Testis (tissue), 3 donors: ENCODE measurements around the gene CCHCR1. TPM values are rescaled to one million over a fixed set of nuclear protein-coding genes. Genes with fewer than 3 reads are reported as not detected.

ENCODE experiments used
- DNase-seq: peaks from one replicate; pipeline ENCODE4 v3.0.0-alpha.2; 2019
- H3K27ac ChIP-seq, 2 donors: fragments of 200-600 bp; sonication (generic); one replicate each; pipeline ENCODE4 v1.5.1; 2019
- H3K27me3 ChIP-seq: fragments of 200-600 bp; sonication (generic); one replicate; pipeline ENCODE4 v1.5.1; 2019
- H3K36me3 ChIP-seq: fragments of 200-600 bp; sonication (generic); one replicate; pipeline ENCODE4 v1.5.1; 2017; ENCODE audit warnings: low read depth; ENCODE audit errors: missing control alignments
- H3K4me1 ChIP-seq: fragments of 200-600 bp; sonication (generic); one replicate; pipeline ENCODE4 v1.5.1; 2019
- H3K4me3 ChIP-seq, 2 donors: fragments of 200-600 bp; sonication (generic); one replicate each; pipeline ENCODE4 v1.5.1; 2017 to 2019
- H3K9me3 ChIP-seq: fragments of 200-600 bp; sonication (generic); one replicate; pipeline ENCODE4 v1.5.1; 2017
- POLR2A ChIP-seq: fragments of 450-650 bp; IDR thresholded peaks from one replicate; pipeline ENCODE4 v1.6.1; 2017; ENCODE audit warnings: antibody characterized with exemption, mild to moderate bottlenecking, moderate library complexity
- WGBS, 2 donors: methylation state at CpG; one replicate each; pipeline ENCODE4 v1.1.5; 2018; 5-methylcytosine and 5-hydroxymethylcytosine counted together
- intact Hi-C: fragments of 100-400 bp; cut with DNase I; formaldehyde crosslinking; loops from one replicate; pipeline ENCODE4 v1.15.1; 2023; ENCODE audit warnings: low total_unique reads
- polyA plus RNA-seq: library from polyadenylated mRNA; stranded (reverse); fragments of 350-450 nt; fragmentation: Illumina TruSeq; extraction: RNeasy Lipid Tissue Mini Kit (QIAGEN cat#74804); gene quantifications from one replicate; pipeline ENCODE4 v1.2.3, GENCODE V29; 2014; ENCODE audit warnings: low read depth, low replicate concordance; ENCODE audit not compliant: insufficient read depth
- total RNA-seq, 2 donors: library from RNA; depleted of rRNA; stranded (reverse); fragments of >200 nt; gene quantifications; one replicate each; pipeline ENCODE4 v1.2.3, GENCODE V29; 2016
- TF ChIP-seq, protein P1 (sequence below), 3 experiments: fragments of 450-650 bp in 2 of 3; fragments of 200-600 bp in 1 of 3; sonication (generic) in 1 of 3; IDR thresholded peaks; one replicate each; pipeline ENCODE4 v1.5.1; 2016 to 2019; ENCODE audit warnings: antibody characterized with exemption in 3 of 3, mild to moderate bottlenecking in 2 of 3, moderate library complexity in 1 of 3

The CCHCR1 gene
- total and polyA plus RNA-seq, 3 donors from 2014 or later, result 86.4 to 174 (median 93.2) TPM

GRCh38 chr6:31116661-31117385 lies 40.8 kb downstream of the CCHCR1 start:
- Histone ChIP-seq H3K9me3 (no peaks in the 10 kb centered on the region), H3K4me3 (no peak overlapping the region), H3K27me3 (no peaks in the 10 kb centered on the region), H3K4me1 (peaks cover 16% of the 10 kb centered on the region), H3K36me3 (no peaks in the 10 kb centered on the region), H3K27ac (no peak overlapping the region)
- intact Hi-C loops, result no loop called here
- WGBS, 2 donors, result 50 to 51% methylated on average over 16 to 19 of the region's 19 CpGs
- peak; percentile 46 for DNase-seq
- no peak for TF ChIP-seq POLR2A
- TF ChIP-seq, protein P1, sequence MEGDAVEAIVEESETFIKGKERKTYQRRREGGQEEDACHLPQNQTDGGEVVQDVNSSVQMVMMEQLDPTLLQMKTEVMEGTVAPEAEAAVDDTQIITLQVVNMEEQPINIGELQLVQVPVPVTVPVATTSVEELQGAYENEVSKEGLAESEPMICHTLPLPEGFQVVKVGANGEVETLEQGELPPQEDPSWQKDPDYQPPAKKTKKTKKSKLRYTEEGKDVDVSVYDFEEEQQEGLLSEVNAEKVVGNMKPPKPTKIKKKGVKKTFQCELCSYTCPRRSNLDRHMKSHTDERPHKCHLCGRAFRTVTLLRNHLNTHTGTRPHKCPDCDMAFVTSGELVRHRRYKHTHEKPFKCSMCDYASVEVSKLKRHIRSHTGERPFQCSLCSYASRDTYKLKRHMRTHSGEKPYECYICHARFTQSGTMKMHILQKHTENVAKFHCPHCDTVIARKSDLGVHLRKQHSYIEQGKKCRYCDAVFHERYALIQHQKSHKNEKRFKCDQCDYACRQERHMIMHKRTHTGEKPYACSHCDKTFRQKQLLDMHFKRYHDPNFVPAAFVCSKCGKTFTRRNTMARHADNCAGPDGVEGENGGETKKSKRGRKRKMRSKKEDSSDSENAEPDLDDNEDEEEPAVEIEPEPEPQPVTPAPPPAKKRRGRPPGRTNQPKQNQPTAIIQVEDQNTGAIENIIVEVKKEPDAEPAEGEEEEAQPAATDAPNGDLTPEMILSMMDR (IDR thresholded peaks at IDR 0.05), result no peak

GRCh38 chr6:31115941-31116560 lies 41.6 kb downstream of the CCHCR1 start:
- WGBS, 2 donors, result 77 to 93% methylated on average over 11 to 12 of the region's 12 CpGs
- Histone ChIP-seq H3K27ac (no peak overlapping the region), H3K4me1 (peaks cover 16% of the 10 kb centered on the region), H3K27me3 (no peaks in the 10 kb centered on the region), H3K4me3 (no peak overlapping the region), H3K36me3 (no peaks in the 10 kb centered on the region), H3K9me3 (no peaks in the 10 kb centered on the region)
- TF ChIP-seq POLR2A, result no peak
- TF ChIP-seq, protein P1 (IDR thresholded peaks at IDR 0.05), result no peak
- DNase-seq, result no peak
- intact Hi-C loops, result no loop called here

DNA sequence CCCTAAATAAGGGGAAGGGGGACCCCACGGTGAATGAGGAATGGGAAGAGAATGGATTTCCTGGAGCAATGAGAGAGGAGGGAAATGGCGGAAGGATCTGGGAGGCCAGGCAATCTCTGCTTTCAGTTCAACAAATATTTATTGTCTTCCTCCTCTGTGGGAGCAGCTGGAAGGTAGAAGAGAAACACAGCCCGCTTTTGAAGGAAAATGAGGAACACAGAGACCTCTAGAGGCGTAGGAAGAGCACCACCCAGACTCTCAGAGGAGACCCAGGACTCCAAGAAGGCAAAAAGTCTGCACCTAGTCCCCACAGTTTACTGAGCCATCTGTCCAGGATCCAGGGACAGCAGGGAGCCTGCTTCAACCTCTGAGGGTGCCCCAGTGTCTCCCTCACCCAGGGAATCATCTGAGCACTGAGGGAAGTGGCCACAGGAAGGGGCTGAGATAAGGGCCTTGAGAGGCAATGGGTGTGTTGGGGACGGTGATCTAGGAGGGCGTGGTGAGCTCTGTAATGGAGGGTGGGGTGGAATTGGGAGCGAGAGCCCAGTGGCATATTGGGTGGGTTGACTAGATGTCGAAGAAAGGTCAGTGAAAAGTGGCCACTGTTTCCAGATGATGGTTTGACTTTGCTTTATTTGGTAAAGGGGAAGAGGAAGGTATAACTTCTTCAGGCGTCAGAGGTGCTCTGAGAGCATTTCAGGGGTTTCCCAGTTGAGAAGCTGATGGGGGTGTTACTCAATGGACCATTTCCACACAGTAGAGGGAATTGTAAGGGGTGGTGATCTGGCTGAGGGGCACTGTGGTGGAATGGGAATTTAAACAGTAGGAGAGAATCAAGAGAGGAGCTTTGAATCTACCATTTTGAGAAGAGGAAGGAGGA lies 42.4 kb downstream of the CCHCR1 start:
- no peak for DNase-seq
- no peak for TF ChIP-seq POLR2A
- TF ChIP-seq, protein P1 (IDR thresholded peaks at IDR 0.05), result no peak
- Histone ChIP-seq H3K27ac (peak overlapping the region in 1 of 2 donors; percentile 19), H3K36me3 (no peaks in the 10 kb centered on the region), H3K4me3 (no peak overlapping the region), H3K4me1 (peaks cover 16% of the 10 kb centered on the region), H3K9me3 (no peaks in the 10 kb centered on the region), H3K27me3 (no peaks in the 10 kb centered on the region)
- intact Hi-C loops, result no loop called here
- 70 to 72% methylated on average over 9 of the region's 9 CpGs for WGBS, 2 donors

DNA sequence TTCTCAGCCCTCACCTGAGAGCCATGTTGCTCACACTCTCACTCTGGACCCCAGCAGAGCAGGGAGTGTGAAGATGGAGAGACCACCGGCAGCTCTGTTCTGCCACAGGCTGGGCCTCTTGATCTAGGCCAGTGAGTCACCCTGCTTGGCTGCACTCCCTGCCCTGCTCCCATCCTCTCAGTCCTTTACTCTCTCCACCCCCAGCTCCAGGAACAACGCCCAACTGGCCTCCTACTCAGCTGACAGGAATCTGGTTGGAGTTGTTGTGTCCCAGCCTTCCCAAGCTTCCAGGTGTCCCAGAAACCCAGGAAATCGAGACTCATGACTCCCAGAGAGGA lies 43.1 kb downstream of the CCHCR1 start, which contains the start of gene PSORS1C1:
Gene PSORS1C1, plus strand, starts transcription at position 260 of the 338 bp plus-strand sequence. CDS start 14,833 bp downstream, outside the sequence.
- TF ChIP-seq, protein P1 (IDR thresholded peaks at IDR 0.05), result no peak
- no peak for TF ChIP-seq POLR2A
- Histone ChIP-seq H3K36me3 (no peaks in the 10 kb centered on the region), H3K4me1 (peaks cover 16% of the 10 kb centered on the region), H3K9me3 (no peaks in the 10 kb centered on the region), H3K4me3 (no peak within 1 kb of the TSS), H3K27ac (peak within 1 kb of the TSS in 1 of 2 donors; percentile 19), H3K27me3 (no peaks in the 10 kb centered on the region)
- WGBS, 2 donors, result 29 to 34% methylated on average over 3 of the region's 3 CpGs
- intact Hi-C loops, result no loop called here
- DNase-seq, result peak; percentile 80
